ENCODE data around the gene ZNF260.
"Not testable (repeated sequence)": the region's sequence is repeated elsewhere in the genome, so short reads cannot be mapped to it uniquely, and the experiment has no call there.

Gene ZNF260

DNA sequence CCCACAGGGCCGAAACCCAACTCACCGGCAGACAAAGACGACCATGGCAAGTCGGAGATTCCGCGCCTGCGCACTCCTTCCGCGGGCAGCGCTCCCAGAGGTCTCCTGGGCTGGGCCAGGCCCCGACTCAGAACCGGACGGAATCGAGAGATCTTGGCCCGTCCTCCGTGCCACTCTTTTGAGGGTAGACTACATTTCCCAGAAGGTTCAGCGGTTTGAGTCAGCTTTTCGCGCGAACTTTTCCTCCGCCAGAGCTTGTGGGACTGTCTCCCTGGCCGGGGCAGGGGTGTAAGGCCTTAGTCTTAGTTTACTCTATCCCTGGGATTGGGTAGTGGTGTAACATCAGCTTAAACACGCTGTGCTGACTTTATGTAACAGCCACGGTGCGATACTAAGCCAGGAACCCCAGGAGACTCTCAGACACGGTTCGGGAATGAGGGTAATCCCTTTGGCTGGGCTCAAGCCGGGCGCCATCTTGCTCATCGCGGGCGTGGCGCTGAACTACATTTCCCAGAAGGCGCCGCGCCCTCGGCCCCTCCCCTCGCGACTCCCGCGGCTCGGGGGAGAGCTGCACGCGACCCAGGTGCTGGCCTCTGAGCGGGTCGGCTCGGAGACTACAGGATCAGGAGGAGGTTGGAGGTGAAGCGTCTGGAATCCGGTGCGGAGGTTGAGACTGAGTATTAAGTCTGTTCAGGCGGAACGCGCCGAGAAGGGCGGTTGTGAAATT is at the start of gene ZNF260:
Gene ZNF260, minus strand, starts transcription at position 78 of the 727 bp plus-strand sequence. CDS start 13,033 bp downstream, outside the sequence.
- in situ Hi-C loops (cut with MboI; ENCODE audit: low sequenced_read_pairs): no loop called here

DNA sequence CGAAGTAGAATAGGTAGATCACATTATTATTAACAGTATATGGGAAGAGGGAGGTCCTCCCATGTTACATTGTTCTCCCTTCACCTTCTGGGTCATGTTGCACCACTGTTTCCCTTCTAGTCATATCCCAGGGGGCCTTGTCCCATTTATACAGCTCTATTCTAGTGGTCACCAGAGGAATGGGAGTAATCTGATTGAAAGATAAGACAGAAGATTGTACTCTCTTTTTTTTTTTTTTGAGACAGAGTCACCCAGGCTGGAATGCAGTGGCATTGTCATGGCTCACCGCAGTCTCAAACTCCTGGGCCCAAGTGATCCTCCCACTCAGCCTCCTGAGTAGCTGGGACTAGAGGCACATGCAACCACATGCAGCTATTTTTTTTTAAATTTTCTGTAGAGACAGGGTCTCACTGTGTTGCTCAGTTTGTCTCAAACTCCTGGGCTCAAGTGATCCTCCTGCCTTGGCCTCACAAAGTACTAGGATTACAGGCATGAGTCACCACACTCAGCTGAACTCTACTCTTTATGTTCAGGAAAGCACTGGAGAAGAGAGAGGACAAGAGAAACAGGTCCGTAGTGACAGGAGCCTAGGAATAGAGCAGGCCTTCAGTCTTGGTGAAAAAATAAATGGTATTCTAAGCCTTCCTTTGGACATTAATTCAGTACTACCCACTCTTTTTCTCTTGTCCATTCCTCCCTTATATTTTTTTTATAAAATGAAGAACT is 49.4 kb upstream of the ZNF260 start:
- in situ Hi-C loops (cut with MboI; ENCODE audit: low sequenced_read_pairs): no loop called here

DNA sequence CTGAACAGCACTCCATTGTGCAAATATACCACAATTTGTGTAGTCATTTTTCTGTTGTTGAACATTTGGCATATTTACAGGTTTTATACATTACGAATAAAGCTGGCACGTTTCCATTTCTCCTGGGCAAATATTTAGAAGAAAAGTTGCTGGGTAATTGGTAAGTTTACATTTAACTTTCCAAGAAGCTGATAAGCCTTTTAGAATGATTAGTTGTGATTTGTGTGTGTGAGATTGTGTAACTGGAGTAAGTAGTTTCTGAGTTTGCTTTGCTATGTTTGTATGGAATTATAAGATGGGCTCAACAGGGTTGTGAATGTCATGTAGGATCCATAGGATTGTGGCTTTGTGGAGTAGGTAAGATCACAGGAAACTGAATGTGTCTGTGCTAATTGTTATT is 46.7 kb upstream of the ZNF260 start:
- in situ Hi-C loops (cut with MboI; ENCODE audit: low sequenced_read_pairs): no loop called here

DNA sequence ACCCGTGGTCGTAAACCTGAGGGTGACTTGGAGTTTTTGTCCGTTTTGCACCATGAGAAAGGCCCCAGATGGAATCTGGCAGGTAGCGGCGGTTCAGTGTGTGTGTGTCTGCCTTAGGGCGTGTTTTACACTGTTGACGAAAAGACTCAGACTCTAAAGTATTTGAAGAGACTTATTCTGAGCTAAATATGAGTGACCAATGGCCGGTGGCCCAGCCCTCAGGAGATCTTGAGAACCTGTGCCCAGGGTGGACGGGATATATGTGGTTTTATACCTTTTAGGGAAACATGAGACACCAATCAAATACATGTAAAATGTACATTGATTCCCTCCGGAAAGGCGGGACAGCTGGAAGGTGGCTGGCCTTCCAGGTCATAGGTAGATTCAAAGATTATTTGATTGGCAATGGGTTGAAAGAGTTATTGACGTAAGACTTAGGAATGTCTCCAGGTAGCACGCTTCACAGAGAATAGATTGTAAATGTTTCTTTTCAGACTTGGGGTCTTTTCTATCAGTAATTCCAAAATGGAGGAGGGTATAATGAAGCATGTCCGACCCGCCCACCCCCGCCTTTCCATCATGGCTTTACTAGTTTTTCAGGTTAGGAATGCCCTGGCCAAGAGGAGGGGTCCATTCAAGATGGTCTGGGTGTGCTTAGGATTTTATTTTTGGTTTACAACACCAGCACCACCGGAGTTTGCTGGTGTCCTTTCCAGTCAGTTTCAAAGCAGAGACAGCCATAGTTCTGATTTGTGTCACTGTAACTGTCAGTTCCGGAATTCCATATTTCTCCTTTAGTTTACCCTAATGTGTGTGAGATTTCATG is 46.0 kb upstream of the ZNF260 start:
- in situ Hi-C loops (cut with MboI; ENCODE audit: low sequenced_read_pairs): no loop called here

DNA sequence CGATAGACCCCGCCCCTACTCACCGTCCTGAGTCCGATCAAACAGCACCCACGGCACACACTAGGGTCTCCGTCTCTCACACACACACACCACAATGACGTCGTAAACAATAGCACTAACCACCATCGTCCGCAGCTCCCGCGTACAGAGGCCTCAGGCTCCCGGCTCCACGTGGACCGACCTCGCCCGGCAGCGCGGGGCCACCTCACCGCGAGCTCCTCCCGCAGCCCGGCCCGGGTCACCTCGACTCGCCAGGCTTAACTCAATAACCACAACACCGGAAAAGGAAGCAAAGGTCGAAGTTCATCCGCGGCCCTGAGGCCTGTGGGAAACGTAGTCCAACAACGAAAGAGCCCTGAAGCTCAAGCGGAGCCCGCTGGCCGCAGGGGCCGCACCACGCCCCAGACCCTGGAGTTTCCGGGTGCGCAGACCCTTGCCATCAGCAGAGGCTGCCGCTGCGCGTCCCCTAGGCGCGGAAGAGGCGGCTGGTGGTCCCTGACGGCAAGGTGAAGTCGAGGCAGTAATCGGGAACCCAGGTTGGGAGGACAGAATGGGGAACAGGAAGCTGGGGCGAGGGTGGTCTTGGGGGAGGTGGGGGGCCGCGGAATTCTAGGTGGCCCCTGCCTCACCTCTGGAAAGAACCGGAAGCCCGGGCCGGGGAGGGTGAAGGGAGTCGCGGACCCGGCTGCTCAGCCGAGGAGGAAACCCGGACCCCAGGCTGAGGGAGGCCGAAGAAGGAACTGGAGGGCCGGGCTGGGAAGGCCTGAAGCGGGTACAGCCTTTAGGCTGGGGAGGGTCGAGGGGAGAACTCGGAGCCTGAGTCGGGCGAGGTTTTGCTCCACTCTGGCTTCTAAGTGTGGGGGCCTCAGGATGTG is 45.2 kb upstream of the ZNF260 start, which contains the start of gene ZNF529:
Gene ZNF529, minus strand, starts transcription at position 273 of the 875 bp plus-strand sequence. CDS start 946 bp downstream, outside the sequence.
- in situ Hi-C loops (cut with MboI; ENCODE audit: low sequenced_read_pairs): no loop called here

DNA sequence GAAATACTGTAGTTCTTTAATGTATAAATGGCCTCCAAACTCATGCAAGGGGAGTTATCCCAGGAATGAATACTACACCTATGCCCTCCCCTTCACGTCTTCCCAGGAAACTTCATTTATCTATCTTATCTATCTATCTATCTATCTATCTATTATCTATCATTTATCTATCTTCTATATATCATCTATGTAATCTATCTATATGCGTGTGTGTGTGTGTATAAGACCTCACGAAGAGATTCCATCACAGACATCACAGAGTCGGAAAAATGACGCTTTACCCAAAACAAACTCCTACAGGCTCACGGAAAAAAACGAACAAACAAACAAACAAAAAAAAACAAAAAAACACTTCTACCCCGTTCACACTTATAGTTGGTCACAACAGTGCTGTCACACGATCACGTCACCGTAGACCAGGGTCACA is 44.5 kb upstream of the ZNF260 start:
- in situ Hi-C loops (cut with MboI; ENCODE audit: low sequenced_read_pairs): no loop called here

DNA sequence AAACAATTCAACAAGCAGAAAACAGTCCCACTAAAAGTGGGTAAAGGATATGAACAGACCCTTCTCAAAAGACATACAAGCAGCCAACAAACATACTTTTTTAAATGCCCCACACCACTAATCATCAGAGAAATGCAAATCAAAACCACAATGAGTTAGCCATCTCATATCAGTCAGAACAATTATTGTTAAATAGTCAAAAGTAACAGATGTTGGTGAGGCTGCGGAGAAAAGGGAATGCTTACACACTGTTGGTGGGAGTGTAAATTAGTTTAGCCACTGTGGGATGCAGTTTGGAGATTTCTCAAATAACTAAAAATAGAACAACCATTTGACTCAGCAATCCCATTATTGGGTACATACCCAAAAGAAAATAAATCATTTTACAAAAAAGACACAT is 36.3 kb upstream of the ZNF260 start:
- in situ Hi-C loops (cut with MboI; ENCODE audit: low sequenced_read_pairs): no loop called here

DNA sequence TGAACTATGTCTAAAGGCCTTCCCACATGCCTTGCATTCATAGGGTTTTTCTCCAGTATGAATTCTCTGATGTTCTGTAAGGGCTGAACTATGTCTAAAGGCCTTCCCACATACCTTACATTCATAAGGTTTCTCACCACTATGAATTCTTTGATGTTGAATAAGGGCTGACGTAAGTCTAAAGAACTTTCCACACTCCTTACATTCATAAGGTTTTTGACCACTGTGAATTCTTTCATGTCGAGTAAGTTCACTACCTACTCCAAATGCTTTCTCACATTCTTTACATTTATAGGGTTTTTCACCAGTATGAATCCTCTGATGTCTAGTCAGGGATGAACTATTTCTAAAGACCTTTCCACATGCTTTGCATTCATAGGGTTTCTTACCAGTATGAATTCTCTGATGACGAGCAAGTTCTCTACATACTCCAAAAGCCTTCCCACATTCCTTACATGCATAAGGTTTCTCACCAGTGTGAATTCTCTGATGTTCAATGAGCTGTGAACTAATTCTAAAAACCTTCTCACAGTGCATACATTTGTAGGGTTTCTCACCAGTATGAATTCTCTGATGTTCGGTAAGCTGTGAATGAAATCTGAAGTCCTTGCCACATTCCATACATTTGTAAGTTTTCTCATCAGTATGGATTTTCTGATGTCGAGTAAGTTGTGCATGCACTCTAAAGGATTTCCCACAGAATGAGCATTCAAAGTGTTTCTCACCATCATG is 19.1 kb upstream of the ZNF260 start:
- in situ Hi-C loops (cut with MboI; ENCODE audit: low sequenced_read_pairs): no loop called here

DNA sequence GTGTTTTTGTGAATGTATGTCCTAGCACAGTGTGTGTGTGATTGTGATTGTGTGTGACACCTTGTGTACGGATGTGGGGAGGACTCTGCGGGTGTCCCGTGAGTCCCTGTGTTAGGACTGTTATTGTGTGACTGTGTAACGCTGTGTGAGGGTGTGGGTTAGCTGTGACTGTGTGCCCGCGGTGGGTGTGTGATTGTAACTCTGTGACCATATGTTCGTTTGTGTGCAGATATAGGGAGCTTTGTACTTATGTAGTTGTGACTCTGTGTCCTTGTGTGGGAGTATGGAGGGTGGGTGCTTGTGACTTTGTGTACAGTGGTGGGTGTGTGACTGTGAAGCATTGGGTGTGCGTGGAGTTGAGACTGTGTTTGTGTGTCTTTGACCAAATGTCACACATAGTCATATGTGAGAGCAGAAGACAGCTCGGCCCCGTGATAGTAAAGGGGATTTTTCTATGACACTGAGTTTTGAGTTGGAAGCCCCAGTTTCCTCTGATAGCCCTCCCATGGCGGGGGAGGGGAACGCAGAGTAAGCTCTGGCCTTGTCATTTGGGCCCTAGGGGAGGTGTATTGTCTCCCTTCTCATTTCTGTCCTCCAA is 949 bp upstream of the ZNF260 start:
- in situ Hi-C loops (cut with MboI; ENCODE audit: low sequenced_read_pairs): no loop called here

DNA sequence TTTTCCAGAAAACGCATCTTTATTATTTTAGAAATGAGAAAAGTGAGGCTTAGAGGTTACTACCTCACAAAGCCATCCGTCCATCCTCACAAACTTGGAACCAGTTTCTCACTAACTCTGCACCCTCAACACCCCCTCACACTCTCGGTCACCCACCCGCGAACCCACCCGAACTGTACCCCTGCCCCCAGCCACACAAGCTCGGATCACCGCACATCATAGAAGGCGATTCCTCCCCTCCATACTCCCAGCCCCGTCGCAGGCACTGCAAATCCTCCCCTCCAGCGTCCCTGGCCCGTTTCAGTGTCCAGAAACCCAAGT is 238 bp downstream of the ZNF260 start:
- in situ Hi-C loops (cut with MboI; ENCODE audit: low sequenced_read_pairs): no loop called here

DNA sequence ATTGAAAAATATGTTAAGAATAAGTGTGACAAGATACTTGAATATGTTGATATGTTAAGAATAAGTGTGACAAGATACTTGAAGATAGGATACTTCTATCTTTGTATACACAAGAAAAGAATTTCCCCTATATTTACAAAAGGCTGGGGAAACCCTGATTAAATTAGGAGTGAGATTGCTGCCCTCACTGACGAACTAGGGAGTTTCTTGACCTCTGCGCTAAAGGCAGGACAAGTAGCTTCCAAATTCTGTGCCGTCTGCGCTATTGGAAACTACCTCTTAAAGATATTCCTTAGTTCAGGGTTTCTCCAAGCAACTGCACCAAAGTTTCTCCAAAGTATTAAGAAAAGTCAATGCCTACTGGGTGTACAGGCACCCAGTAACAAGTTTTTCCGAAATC is 730 bp downstream of the ZNF260 start:
- in situ Hi-C loops (cut with MboI; ENCODE audit: low sequenced_read_pairs): no loop called here

DNA sequence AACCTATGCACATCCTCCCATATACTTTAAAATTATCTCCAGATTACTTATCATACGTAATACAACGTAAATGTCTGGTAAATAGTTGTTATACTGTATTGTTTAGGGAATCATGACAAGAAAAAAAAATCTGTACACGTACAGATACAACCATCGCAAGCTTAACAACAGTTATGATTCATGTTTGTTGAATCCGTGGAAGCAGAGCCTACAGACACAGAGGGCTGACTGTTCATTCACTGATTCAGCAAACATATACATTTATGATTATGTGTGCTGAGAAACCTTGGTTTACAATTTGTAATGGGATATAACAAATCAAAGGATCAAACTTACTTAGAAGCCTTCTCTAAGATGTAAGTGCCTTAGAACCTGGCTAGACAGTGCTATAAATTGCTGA is 1.5 kb downstream of the ZNF260 start:
- in situ Hi-C loops (cut with MboI; ENCODE audit: low sequenced_read_pairs): no loop called here

DNA sequence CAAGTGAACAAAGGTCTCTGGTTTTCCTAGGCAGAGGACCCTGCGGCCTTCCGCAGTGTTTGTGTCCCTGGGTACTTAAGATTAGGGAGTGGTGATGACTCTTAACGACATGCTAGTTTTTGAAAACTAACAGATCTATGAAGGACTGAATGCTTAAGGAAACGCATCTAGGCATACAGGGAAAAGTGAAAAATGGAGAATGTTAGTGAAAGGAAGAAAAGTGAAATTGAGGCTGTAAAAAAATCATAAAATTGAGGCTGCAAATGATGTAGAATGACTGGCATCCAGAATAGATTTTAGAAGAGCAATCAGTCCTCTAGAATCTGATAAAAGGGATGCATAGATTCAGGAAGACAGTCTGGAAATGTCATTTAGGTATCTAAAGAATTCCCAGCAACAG is 3.5 kb downstream of the ZNF260 start:
- in situ Hi-C loops (cut with MboI; ENCODE audit: low sequenced_read_pairs): no loop called here

DNA sequence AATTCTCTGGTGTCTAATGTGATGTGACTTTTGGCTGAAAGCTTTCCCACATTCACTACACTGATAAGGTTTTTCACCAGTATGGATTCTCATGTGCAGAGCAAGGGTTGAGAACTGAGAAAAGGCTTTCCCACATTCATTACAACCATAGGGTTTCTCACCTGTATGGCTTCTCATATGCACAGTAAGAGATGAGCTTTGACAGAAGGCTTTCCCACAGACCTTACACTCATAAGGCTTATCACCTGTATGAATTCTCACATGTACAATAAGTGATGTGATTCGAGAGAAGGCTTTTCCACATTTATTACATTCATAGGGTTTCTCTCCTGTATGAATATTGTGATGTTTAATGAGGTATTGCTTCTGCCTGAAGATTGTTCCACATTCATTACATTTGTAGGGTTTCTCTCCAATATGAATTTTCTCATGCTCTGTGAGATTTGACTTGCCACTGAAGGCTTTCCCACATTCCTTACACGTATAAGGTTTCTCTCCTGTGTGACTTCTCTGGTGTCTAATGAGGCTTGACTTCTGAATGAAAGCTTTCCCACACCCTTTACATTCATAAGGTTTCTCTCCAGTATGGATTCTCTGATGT is 14.0 kb downstream of the ZNF260 start:
- in situ Hi-C loops (cut with MboI; ENCODE audit: low sequenced_read_pairs): no loop called here

DNA sequence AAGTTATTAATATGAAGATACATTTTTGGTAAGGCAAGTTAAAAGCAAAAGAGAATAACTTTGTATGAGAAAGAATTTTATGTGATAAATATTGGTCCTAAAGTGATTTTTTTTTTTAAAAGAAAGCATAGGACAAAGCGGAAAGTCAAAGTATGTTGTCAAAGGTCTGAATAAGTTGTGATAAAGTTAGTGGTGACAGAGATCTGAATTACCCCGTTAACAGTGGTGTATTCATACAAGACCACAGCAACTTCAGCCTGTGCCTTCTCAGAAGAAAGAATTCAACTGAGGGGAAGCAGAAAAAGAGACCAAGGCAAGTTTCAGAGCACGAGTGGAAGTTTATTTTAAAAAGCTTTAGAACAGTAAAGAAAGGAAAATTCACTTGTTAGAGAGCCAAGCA is 19.7 kb downstream of the ZNF260 start:
- in situ Hi-C loops (cut with MboI; ENCODE audit: low sequenced_read_pairs): no loop called here

DNA sequence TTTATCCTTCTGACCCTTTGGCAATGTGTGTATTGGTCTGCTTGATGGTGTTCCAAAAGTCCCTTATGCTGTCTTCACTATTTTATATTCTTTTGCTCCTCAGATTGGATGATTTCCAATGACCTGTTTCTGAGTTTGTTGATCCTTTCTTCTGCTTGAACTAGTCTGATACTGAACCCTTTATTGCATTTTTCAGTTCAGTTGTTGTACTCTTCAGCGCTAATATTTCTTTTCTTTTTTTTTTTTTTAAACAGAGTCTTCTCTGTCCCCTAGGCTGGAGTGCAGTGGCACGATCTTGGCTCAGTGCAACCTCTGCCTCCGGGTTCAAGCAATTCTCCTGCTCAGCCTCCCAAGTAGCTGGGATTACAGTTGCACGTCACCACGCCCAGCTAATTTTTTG is 26.1 kb downstream of the ZNF260 start:
- in situ Hi-C loops (cut with MboI; ENCODE audit: low sequenced_read_pairs): no loop called here

DNA sequence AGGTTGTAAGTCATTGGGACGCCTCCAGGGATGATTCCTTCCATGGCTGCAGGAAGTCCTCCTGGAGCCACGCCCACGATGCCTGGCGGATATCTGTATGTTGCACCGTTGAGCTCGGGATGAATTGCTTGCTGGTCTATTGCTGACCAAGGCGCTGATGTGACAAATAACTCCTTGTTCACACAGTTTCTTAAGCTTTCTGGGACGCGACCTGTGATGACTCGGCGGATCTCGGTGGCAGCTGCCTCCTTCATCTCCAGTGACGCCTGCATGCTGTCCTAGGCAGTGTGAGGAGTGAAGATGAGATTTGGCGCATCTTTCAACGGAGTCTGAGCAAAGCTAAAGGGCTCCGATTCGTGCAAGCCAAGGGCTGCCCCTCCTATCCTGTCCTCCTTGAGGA is 31.1 kb downstream of the ZNF260 start:
- in situ Hi-C loops (cut with MboI; ENCODE audit: low sequenced_read_pairs): no loop called here

DNA sequence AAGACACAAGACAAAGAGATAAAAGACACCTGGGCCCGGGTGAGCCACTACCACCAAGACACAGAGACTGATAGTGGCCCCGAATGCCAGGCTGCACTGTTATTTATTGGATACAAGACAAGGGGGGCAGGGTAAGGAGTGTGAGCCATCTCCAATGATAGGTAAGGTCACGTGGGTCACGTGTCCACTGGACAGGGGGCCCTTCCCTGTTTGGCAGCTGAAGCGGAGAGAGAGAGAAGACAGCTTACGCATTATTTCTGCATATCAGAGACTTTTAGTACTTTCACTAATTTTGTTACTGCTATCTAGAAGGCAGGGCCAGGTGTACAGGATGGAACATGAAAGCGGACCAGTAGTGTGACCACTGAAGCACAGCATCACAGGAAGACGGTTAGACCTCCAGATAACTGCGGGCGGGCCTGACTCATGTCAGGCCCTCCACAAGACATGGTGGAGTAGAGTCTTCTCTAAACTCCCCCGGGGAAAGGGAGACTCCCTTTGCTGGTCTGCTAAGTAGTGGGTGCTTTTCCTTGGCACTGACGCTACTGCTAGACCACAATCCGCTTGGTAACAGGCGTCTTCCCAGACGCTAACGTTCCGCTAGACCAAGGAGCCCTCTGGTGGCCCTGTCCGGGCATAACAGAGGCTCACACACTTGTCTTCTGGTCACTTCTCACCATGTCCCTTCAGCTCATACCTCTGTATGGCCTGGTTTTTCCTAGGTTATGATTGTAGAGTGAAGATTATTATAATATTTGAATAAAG is 35.2 kb downstream of the ZNF260 start:
- in situ Hi-C loops (cut with MboI; ENCODE audit: low sequenced_read_pairs): not testable (repeated sequence)

Data from HL-60/S4 treated with phorbol 12-myristate 13-acetate at 8.2 ng/mL for 4 days and 3 days (cell line).